ENCODE results near the gene NEU2.

DNA sequence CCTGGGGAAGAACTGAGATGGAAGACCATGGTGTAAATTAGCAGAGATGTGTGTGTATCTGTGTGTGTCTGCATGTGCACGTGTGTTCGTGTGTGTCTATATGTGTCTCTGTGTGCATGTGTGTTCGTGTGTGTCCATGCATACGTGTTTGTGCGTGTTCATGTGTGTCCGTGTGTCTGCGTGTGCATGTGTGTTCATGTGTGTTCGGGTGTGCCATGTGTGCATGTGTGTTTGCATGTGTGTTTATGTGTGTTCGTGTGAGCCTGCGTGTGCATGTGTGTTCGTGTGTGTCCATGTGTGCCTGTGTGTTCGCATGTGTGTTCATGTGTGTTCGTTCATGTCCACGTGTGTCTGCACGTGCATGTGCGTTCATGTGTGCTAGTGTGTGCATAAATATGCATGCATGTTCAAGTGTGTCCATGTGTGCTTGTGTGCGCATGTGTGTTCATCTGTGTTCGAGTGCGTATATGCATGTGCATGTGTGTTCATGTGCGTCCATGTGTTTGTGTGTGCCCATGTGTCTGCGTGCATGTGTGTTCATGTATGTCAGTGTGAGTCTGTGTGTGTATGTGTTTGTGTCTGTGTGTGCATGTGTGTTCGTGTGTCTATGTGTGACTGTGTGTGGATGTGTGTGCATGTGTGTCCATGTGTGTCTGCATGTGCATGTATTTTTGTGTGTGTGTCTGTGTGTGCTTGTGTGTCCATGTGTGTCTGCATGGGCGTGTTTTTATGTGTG, 3.1 kb downstream of the NEU2 start:
- TF ChIP-seq CTCF (conservative IDR thresholded peaks at IDR 0.05 in 1 of 2, IDR thresholded peaks at IDR 0.05 in 1 of 2; ENCODE audit: extremely low read depth in 1 of 2, insufficient read depth in 1 of 2, low read depth in 1 of 2, low read length in 2 of 2) (no peak), EZH2 (IDR thresholded peaks at IDR 0.05; ENCODE audit: borderline replicate concordance, low read length) (no peak)

Data from mammary epithelial cell (primary cell).